DMS114 treated with DMSO at 0.1 percent for 48 hours (cell line): ENCODE results near the gene SYT6.

Experiments used
- DNase-seq: peaks from one replicate; lab custom pipeline; 2025; ENCODE audit not compliant: unreplicated experiment; lab: John Stamatoyannopoulos, UW

The SYT6 gene

DNA sequence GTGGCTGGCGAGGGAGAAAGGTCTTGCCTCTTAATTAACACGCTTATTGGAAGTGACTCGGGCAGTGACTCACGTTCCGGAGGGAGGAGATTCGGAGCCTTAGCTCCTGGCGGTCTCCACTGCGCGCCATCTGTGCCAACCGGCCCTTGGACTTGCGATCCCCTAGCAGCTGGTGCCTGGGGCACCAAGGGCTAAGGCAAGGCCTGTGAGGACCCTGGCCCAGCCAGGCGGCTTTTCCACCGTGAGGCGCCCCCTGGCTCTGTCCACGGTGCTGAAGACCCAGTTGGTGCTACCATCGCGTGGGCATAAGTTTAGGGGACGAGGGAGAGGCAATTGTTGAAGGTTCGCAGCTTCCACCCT lies 1.3 kb upstream of the SYT6 start:
- no peak for DNase-seq

DNA sequence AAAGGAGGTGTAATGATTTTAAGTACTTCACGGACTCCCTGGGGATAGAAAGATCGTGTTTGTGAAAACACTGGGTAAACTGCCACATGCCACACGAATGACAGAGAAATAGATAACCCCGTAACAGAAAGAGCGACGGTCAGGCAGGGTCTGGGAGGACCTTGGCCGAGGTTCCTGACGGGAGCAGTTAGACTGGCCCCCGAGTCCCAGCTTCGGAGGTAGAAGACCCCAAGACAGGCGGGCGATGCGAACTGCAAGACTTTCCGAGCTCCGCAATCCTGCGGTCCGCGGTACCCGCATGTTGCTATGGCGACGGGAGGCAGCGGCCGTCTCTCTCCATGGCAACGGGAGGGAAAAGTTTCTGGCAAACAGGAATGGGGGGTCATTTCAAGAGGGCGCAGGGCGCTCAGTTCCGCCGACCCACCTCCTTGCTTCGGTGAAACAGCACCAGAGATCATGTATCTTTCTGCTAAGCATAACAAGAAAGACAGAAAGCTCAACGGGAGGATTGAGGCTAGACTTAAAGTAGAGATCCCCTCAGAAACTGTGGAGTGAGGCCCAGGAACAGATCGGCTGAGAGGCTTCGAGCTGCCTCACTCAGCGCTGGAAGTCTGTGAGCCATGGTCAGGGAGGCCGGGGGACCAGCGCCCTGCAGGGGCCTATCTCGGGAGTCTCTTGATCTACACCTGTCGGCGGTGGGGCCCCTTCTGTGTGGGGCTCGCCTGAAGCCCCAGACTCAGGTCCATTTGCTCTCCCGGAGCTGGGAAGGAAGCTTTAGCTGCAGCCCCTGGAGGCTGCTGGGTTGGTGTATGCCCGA lies 685 bp upstream of the SYT6 start:
- DNase-seq: no peak

DNA sequence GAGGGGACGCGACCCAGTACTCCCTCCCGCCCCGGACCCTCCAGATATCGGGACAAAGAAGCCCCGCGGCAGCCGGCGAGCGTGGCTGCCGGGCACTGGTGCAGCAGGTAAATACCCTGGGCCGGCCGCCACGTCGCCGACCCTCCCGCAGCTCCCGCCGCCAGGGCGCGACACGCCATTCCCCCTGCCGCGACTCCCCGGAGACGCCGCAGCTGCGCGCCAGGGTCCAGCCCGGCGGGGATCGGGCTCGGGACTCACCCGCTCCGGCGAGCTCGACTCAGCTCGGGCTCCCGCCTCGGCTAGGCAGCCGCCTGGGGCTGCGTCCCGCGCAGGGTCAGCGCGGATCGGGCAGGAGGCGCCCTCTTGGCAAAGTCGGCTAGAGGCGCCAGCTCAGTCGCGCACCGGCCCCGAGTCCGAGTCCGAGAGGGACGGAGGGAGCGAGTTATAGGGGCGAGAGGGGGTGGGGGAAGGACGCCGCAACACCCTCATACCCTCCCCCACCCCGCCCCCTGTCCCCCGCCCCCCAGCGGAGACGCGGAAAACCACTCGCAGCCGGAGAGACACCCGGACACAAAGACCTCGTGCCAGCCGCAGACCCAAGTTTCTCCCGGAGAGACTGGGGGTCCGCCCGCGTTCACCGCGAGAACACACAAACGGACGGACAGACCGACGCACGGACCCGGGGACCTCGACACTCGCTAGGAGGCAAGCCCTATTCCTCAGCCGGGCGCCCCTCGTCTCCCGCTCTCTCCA lies 985 bp downstream of the SYT6 start:
- DNase-seq: no peak

DNA sequence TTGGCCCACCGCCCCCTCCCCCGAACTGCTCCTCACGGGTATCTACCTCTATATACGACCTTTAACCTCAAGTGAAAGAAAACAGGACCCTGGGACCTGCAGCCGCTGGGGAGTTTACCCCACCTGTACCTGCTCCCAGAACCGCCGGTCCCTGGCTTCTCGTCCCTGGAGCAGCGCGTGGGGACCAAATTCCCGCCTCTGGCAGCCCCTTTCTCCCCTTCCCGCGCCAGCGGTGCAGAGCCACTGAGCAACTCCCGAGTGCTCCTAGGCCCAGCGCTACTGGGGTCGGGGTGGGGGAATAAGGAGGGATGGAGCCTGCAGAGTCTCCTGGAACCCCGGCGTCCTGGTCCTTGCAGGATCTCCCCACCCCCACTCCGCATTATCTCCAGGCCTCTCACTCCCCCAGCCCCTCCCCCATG lies 1.6 kb downstream of the SYT6 start:
- no peak for DNase-seq

DNA sequence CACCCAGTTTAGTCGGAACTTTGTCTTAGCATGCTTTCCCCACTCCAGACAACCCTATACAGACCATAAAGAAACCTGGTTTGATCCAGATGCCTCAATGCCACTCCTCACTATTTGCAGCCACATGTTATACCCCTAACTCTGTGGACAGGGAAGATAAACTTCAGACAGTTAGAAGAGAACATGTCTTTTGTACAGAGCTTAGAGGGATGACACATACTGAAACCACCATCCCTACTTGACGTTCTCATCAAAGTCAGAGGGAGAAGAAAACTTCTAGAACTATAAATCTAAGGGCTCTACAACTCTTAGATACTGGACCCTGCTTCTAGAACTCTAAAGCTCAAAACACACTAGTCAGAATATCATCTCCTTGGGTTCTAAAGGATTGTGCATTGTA lies 3.7 kb downstream of the SYT6 start:
- no peak for DNase-seq

DNA sequence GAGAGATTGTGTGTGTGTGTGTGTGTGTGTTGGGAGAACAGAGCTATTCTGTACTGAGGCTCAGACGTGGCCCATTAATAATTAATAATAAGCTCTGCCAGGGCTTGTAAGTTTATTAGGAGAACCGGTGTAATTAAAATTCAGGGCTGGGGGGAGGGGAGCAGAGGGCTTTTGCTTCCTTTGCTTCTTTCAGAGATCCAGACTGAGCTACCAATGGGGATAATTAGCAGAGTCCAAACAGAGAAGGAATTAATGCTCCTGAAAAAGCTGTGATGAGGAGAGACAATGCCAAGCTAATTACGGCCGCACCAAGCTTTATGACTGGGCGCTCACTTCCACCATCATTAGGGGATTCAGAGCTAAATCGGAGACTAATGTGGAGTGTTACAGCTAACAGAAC lies 4.5 kb downstream of the SYT6 start:
- DNase-seq: no peak

DNA sequence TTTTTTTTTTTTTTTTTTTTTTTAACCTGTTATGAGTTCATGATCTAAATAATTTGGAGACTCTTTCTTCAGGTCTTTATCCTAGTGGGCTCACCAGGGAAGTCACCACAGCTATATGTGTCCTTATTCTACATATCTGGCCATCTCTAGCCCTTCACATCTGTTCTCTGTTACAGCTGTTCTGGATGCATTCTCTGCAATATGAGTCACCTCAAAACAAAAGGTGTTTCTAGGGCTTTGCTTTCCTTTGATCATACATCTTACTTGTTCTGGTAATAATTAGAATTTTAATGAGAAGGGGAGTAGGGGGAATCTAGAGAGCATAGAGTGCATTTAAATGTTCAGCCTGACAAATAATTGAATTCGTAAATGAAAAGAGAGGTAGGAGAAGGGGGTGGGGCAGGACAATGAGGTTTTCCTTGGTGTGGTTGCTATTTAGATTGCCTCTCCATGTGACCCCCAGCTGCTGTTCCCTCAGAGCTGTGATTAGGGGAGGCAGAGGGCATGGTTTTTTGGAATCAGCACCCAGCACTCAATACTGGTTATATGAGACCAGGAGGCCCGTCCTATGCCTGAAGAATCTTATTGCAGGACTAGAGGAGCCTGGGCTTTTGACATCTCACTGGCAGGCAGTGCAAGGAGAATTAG lies 8.0 kb downstream of the SYT6 start:
- DNase-seq: no peak

DNA sequence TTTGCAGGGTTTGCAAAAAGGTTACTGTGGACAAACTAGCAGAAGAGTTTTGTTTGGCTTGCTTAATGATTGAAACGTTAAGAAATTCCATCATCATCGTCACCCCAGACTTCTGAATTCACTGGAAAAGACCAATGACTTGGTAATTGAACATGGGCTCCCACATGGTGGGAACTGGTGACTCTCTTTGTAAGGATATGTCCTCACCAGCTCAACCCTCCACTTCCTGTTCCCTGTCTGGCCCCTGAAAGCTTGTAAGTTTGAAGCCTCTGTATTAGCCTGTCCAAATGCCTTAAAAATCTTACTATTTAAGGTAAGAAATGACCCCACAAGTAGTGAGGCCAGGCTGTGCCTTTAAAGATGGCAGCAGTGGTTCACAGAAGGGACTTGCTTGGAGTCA lies 9.7 kb downstream of the SYT6 start:
- no peak for DNase-seq

DNA sequence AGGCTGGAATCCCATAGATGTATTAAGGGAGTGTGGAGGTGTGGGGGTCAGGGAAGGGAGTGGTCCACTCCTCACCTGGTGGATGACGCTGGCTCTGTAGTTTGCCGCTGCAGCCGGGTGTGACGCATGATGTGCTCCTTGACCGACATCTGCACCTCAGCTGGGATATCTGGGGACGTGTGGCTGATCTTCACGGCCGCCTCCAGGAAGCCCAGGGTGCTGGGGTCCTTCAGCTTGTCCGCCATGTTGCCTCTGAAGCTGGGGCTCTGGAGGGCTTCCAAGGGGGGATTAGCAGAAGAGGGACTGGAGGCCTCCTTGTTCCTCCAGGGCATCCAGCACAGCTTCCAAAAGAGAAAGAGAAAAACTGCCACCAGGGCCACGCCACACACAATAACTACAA lies 14.1 kb downstream of the SYT6 start:
- DNase-seq: no peak

DNA sequence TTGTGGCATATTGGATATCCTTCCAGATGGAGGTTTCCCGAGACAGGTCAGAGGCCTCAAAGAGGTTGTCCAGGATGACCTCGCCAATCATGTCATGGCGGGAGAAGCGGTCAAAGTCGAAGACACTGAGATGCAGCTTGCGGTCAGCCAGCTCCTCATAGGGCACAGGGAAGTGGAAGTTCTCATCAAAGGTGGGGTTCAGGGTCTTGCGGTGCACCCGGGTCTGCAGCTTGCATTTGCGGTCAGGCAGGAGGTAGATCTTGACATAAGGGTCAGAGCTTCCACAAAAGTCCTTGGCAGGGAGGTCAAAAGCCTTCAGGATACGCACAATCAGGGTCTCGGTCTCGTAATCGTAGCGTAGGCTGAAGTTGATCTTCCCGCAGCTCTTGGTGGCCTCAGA lies 16.2 kb downstream of the SYT6 start:
- no peak for DNase-seq

DNA sequence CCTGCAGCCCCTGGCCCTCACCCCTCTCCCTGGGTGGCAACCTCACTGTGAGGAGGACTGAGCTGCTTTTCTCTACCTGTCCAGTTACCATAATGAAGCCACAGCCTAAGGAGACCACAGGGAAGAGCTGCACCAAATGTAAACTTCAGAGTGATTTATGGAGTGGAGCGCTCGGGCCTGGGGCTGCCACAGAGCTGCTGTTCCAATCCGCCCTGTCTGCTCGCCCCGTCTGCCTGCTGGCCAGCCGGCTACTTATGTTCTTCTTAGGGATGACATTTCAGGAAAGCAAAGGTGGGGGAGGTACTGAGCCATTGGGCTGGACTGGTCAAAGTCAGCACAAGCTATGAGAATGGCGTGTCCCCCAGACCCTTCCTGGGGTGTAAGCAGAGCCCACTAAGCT lies 17.9 kb downstream of the SYT6 start:
- no peak for DNase-seq

DNA sequence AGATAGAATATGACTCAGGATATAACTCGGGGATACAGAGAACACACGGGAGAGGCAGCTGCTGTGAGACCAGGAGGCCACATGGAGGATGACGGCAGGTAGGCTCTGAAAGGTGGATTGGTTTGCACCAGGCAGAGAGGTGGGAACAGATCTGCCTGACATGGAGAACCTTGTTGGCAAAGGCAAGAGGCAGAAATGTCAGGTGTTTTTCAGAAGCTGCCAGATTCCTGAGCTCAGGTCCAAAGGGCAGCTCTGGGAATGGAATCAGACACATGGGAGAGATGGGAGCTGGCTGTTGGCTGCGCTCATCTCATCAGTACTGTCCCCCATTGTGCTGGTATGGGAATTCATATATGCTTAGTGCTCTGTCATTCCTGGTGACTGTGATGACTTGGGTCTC lies 19.2 kb downstream of the SYT6 start:
- DNase-seq: no peak

DNA sequence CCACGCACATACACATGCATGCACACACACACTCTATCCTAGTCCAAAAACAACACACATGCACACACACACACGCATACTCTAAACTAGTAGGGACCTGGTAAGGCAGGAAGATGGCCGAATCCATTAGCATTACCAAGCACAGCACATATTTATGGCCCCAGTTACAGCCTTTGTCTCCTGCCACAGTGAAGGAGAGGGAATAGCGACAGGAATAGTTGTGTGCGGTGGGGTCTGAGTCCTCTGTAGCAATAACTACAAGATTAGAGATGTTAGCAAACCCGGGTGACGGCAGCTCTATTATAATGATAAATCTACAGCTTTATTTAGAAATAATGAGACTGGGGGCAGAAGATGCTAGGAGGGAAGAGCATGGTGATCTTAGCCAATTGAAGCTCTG lies 20.5 kb downstream of the SYT6 start:
- DNase-seq: no peak

DNA sequence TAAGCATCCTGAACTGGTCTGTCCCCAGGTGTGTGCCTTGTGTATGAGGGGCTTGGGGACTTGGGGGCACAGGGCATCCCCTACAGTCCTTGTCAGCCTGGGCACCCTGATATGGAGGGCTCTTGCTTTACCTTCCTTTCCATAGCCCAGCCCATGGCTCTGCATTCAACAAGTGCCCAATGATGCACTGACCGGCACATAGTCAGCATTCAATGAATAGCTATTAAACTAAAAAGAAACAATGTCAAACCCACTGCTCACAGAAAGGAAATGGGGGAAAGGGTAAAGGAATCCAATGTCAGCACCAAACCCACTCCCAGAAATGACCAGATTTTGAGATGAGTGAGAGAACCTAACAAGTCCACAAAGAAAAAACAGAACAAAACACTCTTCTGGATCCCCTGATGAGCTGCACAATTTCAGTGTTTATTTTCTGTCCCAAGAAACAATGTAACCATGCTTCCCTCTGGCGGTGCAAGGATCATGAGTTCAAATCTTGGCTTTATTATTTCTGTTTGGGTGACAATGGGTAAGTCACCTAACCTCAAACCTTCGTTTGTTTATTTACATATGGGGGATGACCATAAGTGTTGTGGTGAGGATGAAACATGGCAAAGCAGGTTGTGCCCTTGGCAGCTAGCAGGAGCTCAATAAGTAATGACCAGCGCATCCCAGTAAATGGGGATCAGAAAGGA lies 22.0 kb downstream of the SYT6 start:
- no peak for DNase-seq

DNA sequence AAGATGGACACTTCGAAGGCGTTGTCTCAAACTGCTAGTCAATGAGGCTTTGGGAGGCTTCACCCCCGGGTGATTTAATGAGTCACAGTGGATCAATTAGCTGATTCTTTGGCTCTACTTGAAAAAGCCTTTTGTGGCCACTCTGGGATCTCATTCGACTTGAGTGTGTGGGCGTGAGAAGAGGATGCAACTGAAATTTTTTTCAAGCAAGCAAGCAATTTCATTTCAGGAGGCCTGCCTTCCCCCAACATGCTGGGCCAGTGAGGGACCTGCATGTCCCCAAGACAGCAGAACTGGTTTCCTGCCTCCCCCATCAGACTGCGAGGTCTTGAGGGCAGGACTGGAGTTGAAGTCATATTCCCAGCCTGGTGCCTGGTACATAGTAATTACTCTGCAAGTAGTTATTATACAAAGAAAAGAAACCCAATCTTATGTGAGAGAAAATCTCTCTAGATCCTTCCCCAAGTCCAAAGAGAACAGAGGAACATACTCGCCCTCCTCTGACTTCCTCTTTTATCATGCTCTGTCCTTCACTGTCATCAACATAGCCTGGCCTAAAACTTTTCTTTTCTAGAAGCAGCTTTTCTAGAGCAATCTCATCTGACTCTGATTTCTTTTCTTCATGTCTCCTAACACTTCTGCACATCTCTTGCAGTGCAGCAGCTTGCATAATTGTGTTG lies 22.7 kb downstream of the SYT6 start:
- DNase-seq: no peak

DNA sequence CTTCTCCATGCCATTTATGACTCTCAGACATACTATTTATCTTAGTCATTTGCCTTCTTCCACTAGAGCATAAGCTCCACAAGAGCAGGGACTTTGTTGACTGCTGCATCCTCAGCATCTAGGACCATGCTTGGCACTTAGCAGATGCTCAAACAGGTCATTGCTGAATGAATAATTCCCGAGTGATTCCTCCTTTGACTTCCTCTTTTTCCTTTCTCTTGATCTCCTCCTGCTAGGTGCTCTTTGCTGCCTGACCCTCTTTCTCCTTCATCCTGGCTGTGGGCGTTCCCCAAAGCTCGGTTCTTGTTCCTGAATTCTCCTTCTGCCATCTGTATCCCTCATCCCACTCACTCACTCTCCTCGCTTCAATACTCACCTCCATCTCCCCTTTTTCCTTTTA lies 23.5 kb downstream of the SYT6 start:
- no peak for DNase-seq

DNA sequence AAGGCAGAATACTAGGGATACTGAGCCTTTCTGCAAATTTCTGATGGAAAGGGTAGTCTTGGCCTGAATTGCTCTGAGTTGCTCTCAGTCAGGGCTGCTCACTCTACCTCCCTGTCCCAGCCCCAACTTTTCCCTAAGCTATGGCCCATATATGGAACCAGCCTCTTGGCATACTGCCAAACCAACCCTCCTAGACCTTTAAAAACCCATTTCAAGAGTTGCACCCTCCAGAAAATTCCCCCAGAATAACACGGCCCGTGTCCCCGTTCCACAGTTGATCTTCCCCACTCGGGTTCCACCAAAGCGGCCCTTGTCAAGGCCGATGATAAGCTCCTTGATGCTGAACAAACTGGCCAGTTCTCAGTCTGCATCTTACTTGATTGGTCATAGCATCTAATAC lies 25.4 kb downstream of the SYT6 start:
- no peak for DNase-seq

DNA sequence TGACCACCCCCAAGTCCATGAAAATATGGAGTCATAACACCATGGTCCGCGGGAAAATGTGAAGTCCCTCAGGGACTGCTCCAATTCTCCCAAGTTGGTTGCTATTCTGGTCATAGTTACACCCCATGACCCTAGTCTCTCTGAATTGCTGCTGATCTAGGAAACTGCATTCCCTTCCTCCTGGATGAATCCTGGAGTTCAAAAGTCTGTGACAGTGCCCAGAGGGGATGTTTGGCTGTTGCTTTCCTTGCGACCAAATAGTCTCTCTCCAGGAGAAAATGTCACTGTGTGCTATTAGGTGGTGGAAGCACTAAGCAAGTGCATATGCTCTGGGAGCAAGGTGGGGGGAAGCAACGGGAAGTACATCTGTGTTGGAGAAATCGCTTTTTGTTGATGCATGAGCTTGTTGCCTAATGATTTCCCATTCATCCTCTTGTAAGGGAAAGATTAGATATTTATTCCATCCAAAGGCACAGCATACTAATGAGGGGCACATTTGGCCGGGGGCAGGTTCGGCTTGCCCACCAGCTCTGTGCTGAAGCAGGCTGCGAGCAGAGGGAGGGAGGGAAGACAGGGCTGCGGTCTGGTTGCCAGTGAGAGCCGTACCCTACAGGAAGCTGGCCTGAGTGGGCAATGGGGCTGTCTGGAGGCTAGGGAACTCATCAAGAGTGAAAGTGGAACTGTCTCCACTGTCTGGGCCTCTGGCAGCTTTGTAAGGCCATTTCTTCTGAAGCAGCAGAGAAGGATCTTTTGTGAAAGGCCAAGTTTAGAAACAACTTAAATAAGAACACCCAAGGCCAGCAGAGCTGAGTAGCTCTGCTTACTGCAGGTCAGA lies 27.2 kb downstream of the SYT6 start:
- no peak for DNase-seq

DNA sequence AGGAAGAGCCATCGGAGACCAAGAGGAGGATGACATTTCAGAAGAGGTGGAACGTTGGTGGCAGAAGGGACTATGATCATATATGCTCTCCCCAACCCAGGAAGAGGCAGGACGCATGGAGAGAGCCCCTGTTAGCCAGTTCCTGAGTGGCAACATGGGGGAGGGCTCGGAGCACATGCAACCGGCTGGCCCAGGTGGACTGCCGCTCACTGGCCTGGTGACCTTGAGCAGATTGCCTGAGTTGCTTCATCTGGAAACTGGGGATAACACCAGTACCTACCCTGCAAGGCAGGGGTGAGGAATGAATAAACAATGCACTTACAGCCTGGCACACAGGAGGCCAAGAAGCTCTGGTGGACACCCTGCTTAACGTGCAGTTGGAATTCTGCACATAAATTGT lies 29.0 kb downstream of the SYT6 start:
- no peak for DNase-seq

DNA sequence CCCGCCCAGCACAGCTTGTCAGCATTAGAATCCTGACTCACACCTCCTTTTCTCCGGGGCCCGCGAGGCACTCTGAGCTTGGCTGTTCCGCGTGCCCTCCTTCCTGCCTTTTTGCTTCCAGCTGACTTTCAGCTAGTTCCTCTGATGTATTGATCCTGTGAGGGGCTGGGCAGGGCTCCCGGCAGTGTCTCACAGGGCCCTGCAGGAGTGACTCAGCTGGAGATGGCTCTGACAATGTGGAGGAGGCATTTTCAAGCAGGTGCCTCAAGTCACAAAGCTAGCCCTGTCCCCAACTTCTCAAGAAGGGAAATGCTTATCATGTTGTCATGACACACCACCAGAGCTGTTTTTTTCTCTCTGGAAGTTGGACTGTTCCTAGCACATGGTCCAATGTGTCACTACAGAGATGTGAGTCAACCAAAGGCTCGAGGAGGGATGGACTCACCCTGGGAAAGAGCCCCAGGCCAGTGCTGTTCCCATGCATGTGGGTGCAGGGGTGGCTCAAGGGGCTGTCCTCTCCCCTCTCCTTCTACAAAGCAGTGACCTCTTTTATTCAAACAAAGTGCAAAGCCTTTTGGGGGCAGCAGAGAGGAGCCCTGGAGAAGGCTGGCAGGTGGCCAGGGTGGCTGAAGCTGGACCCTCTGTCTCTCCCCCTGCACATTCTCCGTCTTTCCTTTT lies 30.6 kb downstream of the SYT6 start:
- no peak for DNase-seq
